ENCODE results near the gene INPP1.
A peak's percentile ranks its signal among the peaks of the same experiment; 100 is the strongest.
"Not testable (repeated sequence)": the region's sequence is repeated elsewhere in the genome, so short reads cannot be mapped to it uniquely, and the experiment has no call there.

Gene INPP1, protein sequence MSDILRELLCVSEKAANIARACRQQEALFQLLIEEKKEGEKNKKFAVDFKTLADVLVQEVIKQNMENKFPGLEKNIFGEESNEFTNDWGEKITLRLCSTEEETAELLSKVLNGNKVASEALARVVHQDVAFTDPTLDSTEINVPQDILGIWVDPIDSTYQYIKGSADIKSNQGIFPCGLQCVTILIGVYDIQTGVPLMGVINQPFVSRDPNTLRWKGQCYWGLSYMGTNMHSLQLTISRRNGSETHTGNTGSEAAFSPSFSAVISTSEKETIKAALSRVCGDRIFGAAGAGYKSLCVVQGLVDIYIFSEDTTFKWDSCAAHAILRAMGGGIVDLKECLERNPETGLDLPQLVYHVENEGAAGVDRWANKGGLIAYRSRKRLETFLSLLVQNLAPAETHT
- long read RNA-seq, transcript INPP1-201 (6 exons, 1,919 nt), result major isoform, 43 of 63 reads
- long read RNA-seq, transcript INPP1-202 (7 exons, 2,162 nt), result minor isoform, 10 of 63 reads
- long read RNA-seq, partial matches to known transcripts, result 1 of 63 reads
- long read RNA-seq, other reads (novel, unspliced or antisense), result 9 of 63 reads

DNA sequence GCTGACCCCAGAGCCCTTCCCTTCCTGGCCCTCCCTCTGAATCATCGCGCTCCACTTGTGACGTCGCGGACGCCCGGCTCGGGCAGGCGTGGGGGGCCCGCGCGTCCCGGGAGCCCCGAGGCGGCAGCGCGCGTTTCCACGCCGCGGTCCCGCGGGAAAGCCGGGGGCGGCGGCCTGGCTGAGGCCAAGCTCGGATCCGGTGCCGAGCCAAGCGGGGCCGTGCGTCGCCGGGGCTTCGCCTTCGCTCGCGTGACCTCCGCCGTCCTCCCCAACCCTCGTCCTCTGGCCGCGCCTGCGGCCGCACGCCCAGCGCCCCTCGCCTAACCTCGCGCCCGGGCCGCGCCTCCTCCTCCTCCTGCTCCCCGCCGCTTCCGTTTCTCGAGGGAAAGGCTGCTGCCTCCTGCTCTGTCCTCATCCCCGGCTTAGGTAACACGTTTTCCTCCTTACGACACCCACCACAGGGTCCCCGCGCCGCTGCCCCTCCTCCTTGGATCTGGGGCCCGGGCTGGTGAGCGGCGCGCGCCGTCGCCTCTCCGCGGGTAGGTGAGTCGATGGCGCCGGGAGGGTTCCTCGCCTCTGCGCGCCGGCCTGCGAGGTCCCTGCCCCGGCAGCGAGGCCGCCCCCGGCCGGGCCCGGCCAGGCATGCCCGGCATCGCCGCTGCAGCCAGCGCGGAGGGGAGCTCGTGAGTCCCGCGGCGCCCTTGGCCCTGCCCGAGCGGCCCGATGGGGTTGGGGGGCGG, at the start of gene INPP1:
TSS of gene INPP1 (plus strand) at position 54 of the 740 bp plus-strand sequence. CDS start 16,514 bp downstream, outside the sequence.
- TF ChIP-seq POLR2AphosphoS5 (IDR thresholded peaks at IDR 0.05; ENCODE audit: low read depth) (peak; percentile 42; the same call in 1 of the 2 replicates), SPI1 (IDR thresholded peaks at IDR 0.05; ENCODE audit: borderline replicate concordance, low read depth) (no peak)
- TF ChIP-seq, protein P1, sequence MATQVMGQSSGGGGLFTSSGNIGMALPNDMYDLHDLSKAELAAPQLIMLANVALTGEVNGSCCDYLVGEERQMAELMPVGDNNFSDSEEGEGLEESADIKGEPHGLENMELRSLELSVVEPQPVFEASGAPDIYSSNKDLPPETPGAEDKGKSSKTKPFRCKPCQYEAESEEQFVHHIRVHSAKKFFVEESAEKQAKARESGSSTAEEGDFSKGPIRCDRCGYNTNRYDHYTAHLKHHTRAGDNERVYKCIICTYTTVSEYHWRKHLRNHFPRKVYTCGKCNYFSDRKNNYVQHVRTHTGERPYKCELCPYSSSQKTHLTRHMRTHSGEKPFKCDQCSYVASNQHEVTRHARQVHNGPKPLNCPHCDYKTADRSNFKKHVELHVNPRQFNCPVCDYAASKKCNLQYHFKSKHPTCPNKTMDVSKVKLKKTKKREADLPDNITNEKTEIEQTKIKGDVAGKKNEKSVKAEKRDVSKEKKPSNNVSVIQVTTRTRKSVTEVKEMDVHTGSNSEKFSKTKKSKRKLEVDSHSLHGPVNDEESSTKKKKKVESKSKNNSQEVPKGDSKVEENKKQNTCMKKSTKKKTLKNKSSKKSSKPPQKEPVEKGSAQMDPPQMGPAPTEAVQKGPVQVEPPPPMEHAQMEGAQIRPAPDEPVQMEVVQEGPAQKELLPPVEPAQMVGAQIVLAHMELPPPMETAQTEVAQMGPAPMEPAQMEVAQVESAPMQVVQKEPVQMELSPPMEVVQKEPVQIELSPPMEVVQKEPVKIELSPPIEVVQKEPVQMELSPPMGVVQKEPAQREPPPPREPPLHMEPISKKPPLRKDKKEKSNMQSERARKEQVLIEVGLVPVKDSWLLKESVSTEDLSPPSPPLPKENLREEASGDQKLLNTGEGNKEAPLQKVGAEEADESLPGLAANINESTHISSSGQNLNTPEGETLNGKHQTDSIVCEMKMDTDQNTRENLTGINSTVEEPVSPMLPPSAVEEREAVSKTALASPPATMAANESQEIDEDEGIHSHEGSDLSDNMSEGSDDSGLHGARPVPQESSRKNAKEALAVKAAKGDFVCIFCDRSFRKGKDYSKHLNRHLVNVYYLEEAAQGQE (IDR thresholded peaks at IDR 0.05; ENCODE audit: insufficient replicate concordance, low read depth), result no peak
- H3K27ac ChIP-seq (replicated peaks), result peak within 1 kb of the TSS; percentile 59
- peak within 1 kb of the TSS; percentile 49 for H3K4me3 ChIP-seq (replicated peaks; ENCODE audit: insufficient read depth, low read length)
- H3K27me3 ChIP-seq (ENCODE audit: insufficient read depth, poor library complexity, severe bottlenecking), result no peaks in the 10 kb centered on the region
- peak; percentile 74 to 91 for DNase-seq (ENCODE audit: low read depth in 1 of 2, low spot score in 1 of 2)

DNA sequence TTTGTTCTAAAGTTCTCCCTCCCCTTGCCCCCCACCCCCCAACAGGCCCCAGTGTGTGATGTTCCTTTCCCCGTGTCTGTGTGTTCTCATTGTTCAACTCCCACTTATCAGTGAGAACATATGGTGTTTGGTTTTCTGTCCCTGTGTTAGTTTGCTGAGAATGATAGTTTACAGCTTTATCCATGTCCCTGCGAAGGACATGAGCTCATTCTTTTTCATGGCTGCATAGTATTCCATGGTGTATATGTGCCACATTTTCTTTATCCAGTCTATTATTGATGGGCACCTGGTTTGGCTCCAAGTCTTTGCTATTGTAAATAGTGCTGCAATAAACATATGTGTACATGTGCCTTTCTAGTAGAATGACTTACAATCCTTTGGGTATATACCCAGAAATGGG, 45.5 kb upstream of the INPP1 start:
- DNase-seq (ENCODE audit: low read depth in 1 of 2, low spot score in 1 of 2); H3K4me3 ChIP-seq (replicated peaks; ENCODE audit: insufficient read depth, low read length): not testable (repeated sequence)

DNA sequence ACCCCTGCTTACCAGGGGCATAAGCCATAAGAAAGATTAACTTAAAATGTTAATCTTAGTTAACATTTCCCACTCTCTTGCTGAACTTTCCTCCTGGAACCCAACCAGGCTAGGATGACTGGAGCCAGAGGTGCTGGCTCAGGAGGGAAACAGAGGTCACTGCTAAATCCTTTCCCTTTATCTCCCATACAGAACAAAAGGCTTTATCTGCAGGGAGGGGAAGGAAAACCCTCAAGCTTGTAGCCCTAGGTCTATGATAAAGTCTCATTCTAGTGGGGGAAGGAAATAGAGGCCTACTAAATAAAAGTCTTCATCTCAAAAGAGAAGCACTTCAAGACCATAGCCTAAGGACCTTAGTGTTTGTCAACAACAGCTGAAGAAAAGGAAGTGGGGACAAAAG, 42.4 kb upstream of the INPP1 start:
- no peaks in the 10 kb centered on the region for H3K27me3 ChIP-seq (ENCODE audit: insufficient read depth, poor library complexity, severe bottlenecking)
- no peak overlapping the region for H3K27ac ChIP-seq (replicated peaks)
- DNase-seq (ENCODE audit: low read depth in 1 of 2, low spot score in 1 of 2), result no peak
- TF ChIP-seq GABPA (IDR thresholded peaks at IDR 0.05; ENCODE audit: low read depth) (no peak), SPI1 (IDR thresholded peaks at IDR 0.05; ENCODE audit: borderline replicate concordance, low read depth) (no peak), POLR2AphosphoS5 (IDR thresholded peaks at IDR 0.05; ENCODE audit: low read depth) (no peak)
- TF ChIP-seq, protein P2, sequence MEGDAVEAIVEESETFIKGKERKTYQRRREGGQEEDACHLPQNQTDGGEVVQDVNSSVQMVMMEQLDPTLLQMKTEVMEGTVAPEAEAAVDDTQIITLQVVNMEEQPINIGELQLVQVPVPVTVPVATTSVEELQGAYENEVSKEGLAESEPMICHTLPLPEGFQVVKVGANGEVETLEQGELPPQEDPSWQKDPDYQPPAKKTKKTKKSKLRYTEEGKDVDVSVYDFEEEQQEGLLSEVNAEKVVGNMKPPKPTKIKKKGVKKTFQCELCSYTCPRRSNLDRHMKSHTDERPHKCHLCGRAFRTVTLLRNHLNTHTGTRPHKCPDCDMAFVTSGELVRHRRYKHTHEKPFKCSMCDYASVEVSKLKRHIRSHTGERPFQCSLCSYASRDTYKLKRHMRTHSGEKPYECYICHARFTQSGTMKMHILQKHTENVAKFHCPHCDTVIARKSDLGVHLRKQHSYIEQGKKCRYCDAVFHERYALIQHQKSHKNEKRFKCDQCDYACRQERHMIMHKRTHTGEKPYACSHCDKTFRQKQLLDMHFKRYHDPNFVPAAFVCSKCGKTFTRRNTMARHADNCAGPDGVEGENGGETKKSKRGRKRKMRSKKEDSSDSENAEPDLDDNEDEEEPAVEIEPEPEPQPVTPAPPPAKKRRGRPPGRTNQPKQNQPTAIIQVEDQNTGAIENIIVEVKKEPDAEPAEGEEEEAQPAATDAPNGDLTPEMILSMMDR (IDR thresholded peaks at IDR 0.05; ENCODE audit: insufficient read depth, low read length), result no peak
- TF ChIP-seq, protein P1 (IDR thresholded peaks at IDR 0.05; ENCODE audit: insufficient replicate concordance, low read depth), result no peak
- H3K4me3 ChIP-seq (replicated peaks; ENCODE audit: insufficient read depth, low read length), result no peak overlapping the region

More for the DNA sequence above, 45.5 kb upstream of the INPP1 start:
- H3K27ac ChIP-seq (replicated peaks); H3K27me3 ChIP-seq (ENCODE audit: insufficient read depth, poor library complexity, severe bottlenecking): not testable (repeated sequence)

DNA sequence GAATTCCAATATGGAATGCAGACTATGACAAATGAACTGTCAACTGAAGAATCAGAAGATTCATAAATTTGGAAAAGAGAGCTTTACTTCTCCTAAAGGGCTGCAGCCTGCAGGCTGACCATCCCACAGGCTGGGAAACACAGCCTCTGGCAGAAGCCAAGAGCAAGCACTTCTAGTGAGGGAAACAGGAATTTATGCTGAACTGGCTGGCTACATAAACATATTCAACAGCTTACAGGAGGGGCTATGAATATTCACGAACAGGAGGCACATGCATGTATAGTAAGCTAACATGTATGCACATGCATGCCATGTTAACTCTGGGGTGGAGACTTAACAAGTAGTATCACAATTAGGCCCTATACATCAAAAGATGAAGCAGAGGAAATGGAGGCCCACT, 41.3 kb upstream of the INPP1 start:
- H3K27ac ChIP-seq (replicated peaks), result no peak overlapping the region
- no peak for TF ChIP-seq POLR2AphosphoS5 (IDR thresholded peaks at IDR 0.05; ENCODE audit: low read depth)
- TF ChIP-seq, protein P2 (IDR thresholded peaks at IDR 0.05; ENCODE audit: insufficient read depth, low read length), result no peak
- no peaks in the 10 kb centered on the region for H3K27me3 ChIP-seq (ENCODE audit: insufficient read depth, poor library complexity, severe bottlenecking)
- H3K4me3 ChIP-seq (replicated peaks; ENCODE audit: insufficient read depth, low read length), result no peak overlapping the region
- no peak for DNase-seq (ENCODE audit: low read depth in 1 of 2, low spot score in 1 of 2)
